Esophagus (tissue), 2 donors: ENCODE measurements around the gene VN1R5. TPM values are rescaled to one million over a fixed set of nuclear protein-coding genes. Genes with fewer than 3 reads are reported as not detected.

Experiments used
- H3K27ac ChIP-seq, 2 donors: one replicate each; pipeline ENCODE4 v1.5.1; 2013; ENCODE audit warnings: low read depth in 2 of 2, mild to moderate bottlenecking in 2 of 2, inconsistent platforms in 1 of 2, low read length in 1 of 2, moderate library complexity in 1 of 2
- H3K27me3 ChIP-seq, 2 donors: one replicate each; pipeline ENCODE4 v1.6.1; 2013; ENCODE audit warnings: low read length in 2 of 2, control low read depth in 1 of 2, mild to moderate bottlenecking in 1 of 2; ENCODE audit not compliant: insufficient read depth in 2 of 2, control insufficient read depth in 1 of 2
- H3K36me3 ChIP-seq, 2 donors: one replicate each; pipeline ENCODE4 v1.6.1; 2013; ENCODE audit warnings: low read length in 1 of 2; ENCODE audit not compliant: control insufficient read depth in 2 of 2, insufficient read depth in 2 of 2
- H3K4me1 ChIP-seq, 2 donors: one replicate each; pipeline ENCODE4 v1.6.1; 2013; ENCODE audit warnings: low read length in 1 of 2; ENCODE audit not compliant: control insufficient read depth in 2 of 2, insufficient read depth in 2 of 2
- H3K4me3 ChIP-seq, 2 donors: one replicate each; pipeline ENCODE4 v1.5.1; 2013; ENCODE audit warnings: low read length in 2 of 2, mild to moderate bottlenecking in 2 of 2, low read depth in 1 of 2, moderate library complexity in 1 of 2
- H3K9me3 ChIP-seq, 2 donors: one replicate each; pipeline ENCODE4 v1.6.1; 2013; ENCODE audit warnings: mild to moderate bottlenecking in 2 of 2, low read depth in 1 of 2, low read length in 1 of 2, moderate library complexity in 1 of 2; ENCODE audit not compliant: control insufficient read depth in 2 of 2, insufficient read depth in 1 of 2
- WGBS, 2 donors: extraction: QIAGEN DNeasy Blood & Tissue Kit; methylation state at CpG; one replicate each; pipeline ENCODE4 v1.1.7; 2013; 5-methylcytosine and 5-hydroxymethylcytosine counted together
- polyA plus RNA-seq, 2 donors: library from polyadenylated mRNA; stranded (reverse); fragments of 200-250 nt; gene quantifications; one replicate each; pipeline ENCODE4 v1.2.3, GENCODE V29; 2013
- donor health status: healthy with polysubstance abuse.
- donor health status: Bipolar disorder and iron deficiency.

The VN1R5 gene
- polyA plus RNA-seq, 2 donors, result not detected

DNA sequence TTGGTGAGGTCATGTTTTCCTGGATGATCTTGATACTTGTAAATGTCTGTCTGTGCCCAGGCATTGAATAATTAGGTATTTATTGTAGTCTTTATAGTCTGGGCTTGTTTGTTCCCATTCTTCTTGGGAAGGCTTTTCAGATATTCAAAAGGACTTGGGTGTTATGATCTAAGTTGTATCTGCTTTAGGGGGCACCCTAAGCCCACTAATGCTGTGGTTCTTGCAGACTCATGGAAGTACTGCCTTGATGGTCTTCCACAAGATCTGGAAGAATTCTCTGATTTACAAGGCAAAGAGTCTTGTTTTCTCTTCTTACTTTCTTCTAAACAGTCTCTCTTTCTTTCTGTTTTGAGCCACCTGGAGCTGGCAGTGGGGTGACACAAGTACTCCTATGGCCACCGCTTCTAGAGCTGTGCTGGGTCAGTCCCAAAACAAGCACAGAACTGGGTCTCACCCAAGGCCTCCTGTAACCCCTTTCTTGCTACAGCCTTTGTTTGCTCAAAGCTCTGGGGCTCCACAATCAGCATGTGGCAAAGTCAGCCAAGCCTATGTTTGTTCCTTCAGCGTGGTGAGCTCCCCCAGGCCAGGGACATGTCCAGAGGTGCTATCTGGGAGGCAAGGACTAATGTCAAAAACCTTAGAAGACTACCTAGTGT, 12.6 kb downstream of the VN1R5 start:
- no peaks in the 10 kb centered on the region for H3K36me3 ChIP-seq
- H3K9me3 ChIP-seq, result peaks cover 5 to 6% of the 10 kb centered on the region in 2 donors
- no peak overlapping the region for H3K4me3 ChIP-seq
- no peak overlapping the region for H3K27ac ChIP-seq
- 68 to 77% methylated on average over 2 of the region's 2 CpGs for WGBS, 2 donors
- H3K4me1 ChIP-seq, result no peaks in the 10 kb centered on the region
- H3K27me3 ChIP-seq, result no peaks in the 10 kb centered on the region

DNA sequence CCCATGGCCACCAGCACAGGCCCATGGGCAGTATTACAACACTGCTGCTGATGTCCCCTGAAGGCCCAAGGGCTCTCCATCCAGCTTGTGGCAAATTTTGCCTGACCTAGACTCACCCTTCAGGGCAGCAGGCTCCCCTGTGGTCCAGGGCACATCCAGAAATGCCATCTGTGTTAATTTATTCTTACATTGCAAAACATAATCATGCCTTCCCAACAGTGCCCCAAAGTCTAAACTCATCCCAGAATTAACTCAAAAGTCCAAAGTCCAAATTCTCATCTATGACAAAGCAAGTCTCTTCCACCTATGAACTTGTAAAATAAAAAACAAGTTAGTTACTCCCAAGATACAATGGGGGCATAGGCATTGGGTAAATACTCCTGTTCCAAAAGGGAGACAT, 13.3 kb downstream of the VN1R5 start:
- H3K27me3 ChIP-seq, result no peaks in the 10 kb centered on the region
- H3K36me3 ChIP-seq, result no peaks in the 10 kb centered on the region
- no peak overlapping the region for H3K27ac ChIP-seq
- H3K4me3 ChIP-seq, result no peak overlapping the region
- H3K4me1 ChIP-seq, result no peaks in the 10 kb centered on the region
- H3K9me3 ChIP-seq, result peaks cover 5 to 6% of the 10 kb centered on the region in 2 donors

DNA sequence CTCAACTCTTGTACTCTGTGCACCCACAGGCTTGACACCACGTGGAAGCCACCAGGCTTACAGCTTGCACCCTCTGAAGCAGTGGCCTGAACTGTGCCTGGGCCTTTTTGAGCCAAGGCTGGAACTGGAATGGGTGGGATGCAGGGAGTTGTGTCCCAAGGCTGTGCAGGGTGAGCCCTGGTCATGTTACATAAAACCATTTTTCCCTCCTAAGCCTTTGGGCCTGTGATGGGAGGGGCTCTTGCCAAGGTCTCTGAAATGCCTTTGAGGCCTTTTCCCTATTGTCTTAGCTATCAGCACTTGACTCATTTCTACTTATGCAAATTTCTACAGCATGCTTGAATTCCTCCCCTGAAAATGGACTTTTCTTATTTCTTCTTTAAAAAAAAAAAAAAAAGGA, 14.1 kb downstream of the VN1R5 start:
- H3K27ac ChIP-seq, result no peak overlapping the region
- H3K27me3 ChIP-seq, result no peaks in the 10 kb centered on the region
- no peaks in the 10 kb centered on the region for H3K36me3 ChIP-seq
- WGBS, 2 donors, result 40 to 71% methylated on average over 1 of the region's 1 CpG
- H3K9me3 ChIP-seq, result peaks cover 5 to 6% of the 10 kb centered on the region in 2 donors
- H3K4me1 ChIP-seq, result no peaks in the 10 kb centered on the region
- H3K4me3 ChIP-seq, result no peak overlapping the region

DNA sequence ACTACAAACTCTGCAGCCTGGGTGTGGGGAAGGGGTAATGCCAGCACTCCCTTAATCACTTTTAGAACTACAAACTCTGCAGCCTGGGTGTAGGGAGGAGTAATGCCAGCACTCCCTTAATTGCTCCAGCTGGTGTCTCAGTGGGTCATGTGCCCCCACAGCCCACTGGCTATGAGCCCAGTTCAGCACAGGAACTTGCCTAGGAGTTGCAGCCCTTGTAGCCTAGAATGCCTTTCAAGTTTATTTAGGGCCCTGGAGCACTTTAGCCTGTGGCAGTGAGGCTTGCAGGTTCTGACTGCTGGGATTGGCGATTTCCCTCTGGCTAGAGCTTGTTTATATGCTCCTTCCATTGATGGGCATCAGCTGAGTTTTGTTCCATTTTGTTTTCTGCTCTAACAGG, 17.1 kb downstream of the VN1R5 start:
- 55 to 80% methylated on average over 1 of the region's 1 CpG for WGBS, 2 donors
- Histone ChIP-seq H3K36me3 (no peaks in the 10 kb centered on the region), H3K4me1 (no peaks in the 10 kb centered on the region), H3K27ac (no peak overlapping the region), H3K27me3 (peaks cover 0 to 2% of the 10 kb centered on the region in 2 donors), H3K9me3 (peaks cover 5 to 6% of the 10 kb centered on the region in 2 donors), H3K4me3 (no peak overlapping the region)

DNA sequence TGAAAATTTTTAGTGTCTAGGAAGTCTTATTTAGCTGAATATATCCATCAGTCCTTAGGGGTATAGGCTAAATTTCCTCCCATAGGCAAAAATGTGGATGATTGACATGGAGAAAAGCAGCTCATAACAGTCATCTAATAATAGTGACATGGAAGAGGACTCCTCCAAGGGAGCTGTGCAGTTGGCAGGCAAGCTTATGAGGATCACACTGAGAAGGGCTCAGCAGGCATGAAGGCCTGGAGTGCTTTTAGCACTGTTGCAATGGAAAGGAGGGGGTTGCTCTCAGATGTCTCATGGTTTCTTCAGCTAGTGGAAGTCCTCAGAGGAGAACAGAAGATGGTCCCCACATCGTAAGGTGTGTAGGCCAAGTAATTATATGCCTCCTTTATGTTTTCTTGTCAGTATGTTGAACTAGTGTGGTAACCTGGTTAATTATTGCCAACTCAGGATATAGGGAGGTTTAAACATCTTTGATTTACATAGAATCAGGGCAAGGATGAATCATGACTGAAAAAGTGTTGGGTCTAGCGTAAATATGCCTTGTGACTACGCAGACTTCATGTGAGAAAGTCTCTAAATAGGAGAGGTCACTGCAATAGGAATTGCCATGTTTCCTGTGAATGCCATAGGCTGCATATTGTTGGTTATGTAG, 18.9 kb downstream of the VN1R5 start:
- Histone ChIP-seq H3K36me3 (no peaks in the 10 kb centered on the region), H3K27ac (no peak overlapping the region), H3K27me3 (peaks cover 0 to 2% of the 10 kb centered on the region in 2 donors), H3K4me1 (no peaks in the 10 kb centered on the region), H3K9me3 (peaks cover 2 to 3% of the 10 kb centered on the region in 2 donors), H3K4me3 (no peak overlapping the region)
- WGBS, 2 donors, result 60 to 61% methylated on average over 3 of the region's 3 CpGs

DNA sequence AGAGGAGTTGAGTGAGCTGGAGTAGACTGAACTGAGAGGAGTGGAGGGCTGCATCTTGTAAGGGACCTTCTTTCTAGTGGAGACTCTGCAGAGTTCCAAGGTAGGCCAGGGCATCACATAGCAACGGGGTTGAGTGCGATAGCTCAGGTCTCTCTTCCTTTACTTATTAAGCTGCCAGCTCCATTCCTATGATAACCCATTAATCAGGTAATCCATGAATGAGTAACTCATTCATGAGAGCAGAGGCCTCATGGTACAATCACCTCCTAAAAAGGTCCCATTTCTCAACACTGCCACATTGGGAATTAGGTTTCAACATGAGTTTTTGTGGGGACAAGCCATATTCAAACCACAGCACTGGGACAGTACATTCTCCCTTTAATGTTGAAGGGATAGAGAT, 21.3 kb downstream of the VN1R5 start:
- peaks cover 0 to 2% of the 10 kb centered on the region in 2 donors for H3K27me3 ChIP-seq
- no peak overlapping the region for H3K27ac ChIP-seq
- no peaks in the 10 kb centered on the region for H3K9me3 ChIP-seq
- no peaks in the 10 kb centered on the region for H3K4me1 ChIP-seq
- no peaks in the 10 kb centered on the region for H3K36me3 ChIP-seq
- no peak overlapping the region for H3K4me3 ChIP-seq
- WGBS, 2 donors, result 84 to 98% methylated on average over 2 of the region's 2 CpGs

DNA sequence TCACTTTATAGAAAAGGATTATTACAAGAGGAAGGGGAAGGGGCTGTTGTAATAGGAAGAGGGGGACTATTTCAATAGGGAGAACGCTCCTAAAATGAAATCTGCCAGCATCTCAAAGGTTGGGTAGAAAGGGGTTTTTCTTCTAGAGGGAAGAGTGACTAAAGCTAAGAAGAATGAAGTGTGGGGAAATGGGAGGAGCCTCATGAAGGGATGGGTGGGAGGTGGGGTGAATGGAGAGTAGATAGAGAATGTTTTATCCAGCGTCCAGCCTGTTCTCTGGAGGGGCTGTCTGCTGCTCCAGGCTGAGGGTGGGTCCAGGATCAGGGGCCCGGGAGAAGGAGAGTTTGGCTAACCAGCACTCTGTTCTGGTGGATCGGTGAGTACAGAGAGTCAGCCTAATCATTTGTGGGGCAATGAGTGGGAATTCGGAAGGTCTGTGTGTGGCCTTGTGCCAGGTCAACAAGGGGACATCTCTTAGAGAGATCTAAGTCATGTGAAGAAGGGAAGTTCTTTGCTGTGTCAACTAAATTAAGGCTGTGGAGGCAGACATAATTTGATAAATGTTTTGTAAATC, 25.2 kb downstream of the VN1R5 start:
- no peak overlapping the region for H3K4me3 ChIP-seq
- H3K36me3 ChIP-seq, result no peaks in the 10 kb centered on the region
- peaks cover 0 to 2% of the 10 kb centered on the region in 2 donors for H3K27me3 ChIP-seq
- 57 to 59% methylated on average over 5 of the region's 5 CpGs for WGBS, 2 donors
- H3K4me1 ChIP-seq, result no peaks in the 10 kb centered on the region
- no peak overlapping the region for H3K27ac ChIP-seq
- H3K9me3 ChIP-seq, result peaks cover 1 to 3% of the 10 kb centered on the region in 2 donors

DNA sequence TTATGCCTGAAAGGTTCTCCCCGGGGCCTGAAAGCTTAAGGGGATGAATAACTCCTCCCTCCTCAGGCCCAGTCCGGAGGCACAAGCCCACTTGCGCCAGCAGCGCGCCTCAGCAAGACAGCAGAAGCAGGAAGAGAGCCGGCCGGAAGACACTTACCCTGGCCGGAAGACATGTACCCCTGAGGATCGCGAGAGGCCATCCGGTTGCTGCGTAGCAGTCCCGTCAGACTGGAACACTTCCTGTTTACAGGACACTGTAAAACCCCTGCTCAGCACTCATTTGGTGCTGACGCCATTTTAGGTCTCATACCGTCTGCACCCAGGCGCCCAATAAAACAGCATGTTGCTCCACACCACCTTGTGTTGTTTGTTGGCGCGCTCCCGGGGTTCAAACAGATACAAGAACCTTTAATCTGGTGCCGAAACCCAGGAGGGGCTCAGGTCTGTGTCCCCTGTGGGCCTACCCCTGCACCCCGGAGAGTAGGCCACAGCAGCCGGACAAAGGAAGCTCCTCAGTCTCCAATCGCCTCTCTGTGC, 30.3 kb downstream of the VN1R5 start:
- no peak overlapping the region for H3K27ac ChIP-seq
- H3K27me3 ChIP-seq, result no peaks in the 10 kb centered on the region
- no peaks in the 10 kb centered on the region for H3K36me3 ChIP-seq
- 95 to 96% methylated on average over 23 of the region's 23 CpGs for WGBS, 2 donors
- H3K9me3 ChIP-seq, result peaks cover 4 to 12% of the 10 kb centered on the region in 2 donors
- H3K4me3 ChIP-seq, result no peak overlapping the region
- H3K4me1 ChIP-seq, result no peaks in the 10 kb centered on the region

DNA sequence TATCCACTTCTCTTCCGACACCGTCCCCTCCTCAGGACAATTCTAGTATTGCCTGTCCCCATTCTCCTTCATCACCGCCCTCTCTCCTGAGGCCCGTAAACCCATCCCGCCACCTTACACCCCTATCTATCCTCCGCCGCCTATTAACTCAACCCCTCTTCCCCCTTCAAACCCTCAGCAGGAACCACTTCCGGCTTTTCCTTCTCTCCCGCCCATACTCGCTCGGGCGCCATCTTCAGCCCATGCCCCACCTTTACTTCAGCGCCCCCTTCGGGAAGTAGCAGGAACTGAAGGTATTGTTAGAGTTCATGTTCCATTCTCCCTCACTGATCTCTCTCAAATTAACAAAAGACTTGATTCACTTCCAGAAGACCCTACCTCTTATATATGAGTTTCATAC, 31.6 kb downstream of the VN1R5 start:
- no peak overlapping the region for H3K4me3 ChIP-seq
- no peaks in the 10 kb centered on the region for H3K36me3 ChIP-seq
- 93 to 94% methylated on average over 14 of the region's 14 CpGs for WGBS, 2 donors
- no peak overlapping the region for H3K27ac ChIP-seq
- H3K4me1 ChIP-seq, result no peaks in the 10 kb centered on the region
- H3K9me3 ChIP-seq, result peaks cover 4 to 12% of the 10 kb centered on the region in 2 donors
- no peaks in the 10 kb centered on the region for H3K27me3 ChIP-seq
